Trophoblast cell (in vitro differentiated cells and primary cell): ENCODE results near the gene WDR74.

Source experiments
- DNase-seq, 2 donors: peaks; one replicate each; pipeline ENCODE4 v3.0.0-alpha.2; 2016
- H2AFZ ChIP-seq: 2 replicates; pipeline ENCODE4 v1.6.1; 2013; ENCODE audit warnings: low read length, moderate library complexity, mild to moderate bottlenecking; ENCODE audit not compliant: insufficient read depth, poor library complexity
- H2AK5ac ChIP-seq: 2 replicates; pipeline ENCODE4 v1.6.1; 2013; ENCODE audit warnings: mild to moderate bottlenecking, low read length
- H2BK120ac ChIP-seq: 2 replicates; pipeline ENCODE4 v1.6.1; 2013; ENCODE audit warnings: low read length, mild to moderate bottlenecking, moderate library complexity; ENCODE audit not compliant: insufficient read depth, poor library complexity
- H2BK12ac ChIP-seq: 2 replicates; pipeline ENCODE4 v1.6.1; 2013; ENCODE audit warnings: mild to moderate bottlenecking, low read length, moderate library complexity
- H2BK5ac ChIP-seq: 2 replicates; pipeline ENCODE4 v1.6.1; 2013; ENCODE audit warnings: low read length, low read depth, moderate library complexity, mild to moderate bottlenecking; ENCODE audit not compliant: poor library complexity
- H3K14ac ChIP-seq: 2 replicates; pipeline ENCODE4 v1.6.1; 2013; ENCODE audit warnings: mild to moderate bottlenecking, low read length
- H3K18ac ChIP-seq: 2 replicates; pipeline ENCODE4 v1.6.1; 2013; ENCODE audit warnings: mild to moderate bottlenecking, low read length
- H3K23ac ChIP-seq: 2 replicates; pipeline ENCODE4 v1.6.1; 2013; ENCODE audit warnings: low read length
- H3K27ac ChIP-seq: 2 replicates; pipeline ENCODE4 v1.5.1; 2013; ENCODE audit warnings: low read depth, mild to moderate bottlenecking, inconsistent platforms, low read length, moderate library complexity
- H3K27me3 ChIP-seq: 2 replicates; pipeline ENCODE4 v1.6.1; 2013; ENCODE audit warnings: inconsistent platforms, mild to moderate bottlenecking, low read length, moderate library complexity; ENCODE audit not compliant: insufficient read depth
- H3K36me3 ChIP-seq, 2 experiments: 1 replicate in 1 of 2; 2 replicates in 1 of 2; pipeline ENCODE4 v1.6.1; 2013; ENCODE audit warnings: low read length in 2 of 2, mild to moderate bottlenecking in 2 of 2, moderate library complexity in 1 of 2; ENCODE audit not compliant: insufficient read depth in 2 of 2, control insufficient read depth in 1 of 2
- H3K4ac ChIP-seq: 2 replicates; pipeline ENCODE4 v1.6.1; 2013; ENCODE audit warnings: low read depth, mild to moderate bottlenecking, low read length, moderate library complexity
- H3K4me1 ChIP-seq, 2 experiments: 1 replicate in 1 of 2; 2 replicates in 1 of 2; pipeline ENCODE4 v1.6.1; 2013; ENCODE audit warnings: low read length in 2 of 2, mild to moderate bottlenecking in 2 of 2, moderate library complexity in 1 of 2; ENCODE audit not compliant: insufficient read depth in 2 of 2, control insufficient read depth in 1 of 2
- H3K4me2 ChIP-seq: 2 replicates; pipeline ENCODE4 v1.6.1; 2013; ENCODE audit warnings: inconsistent platforms, mild to moderate bottlenecking, low read length, moderate library complexity
- H3K4me3 ChIP-seq: 2 replicates; pipeline ENCODE4 v1.5.1; 2013; ENCODE audit warnings: mild to moderate bottlenecking, low read depth, low read length, inconsistent platforms
- H3K79me1 ChIP-seq: one replicate; pipeline ENCODE4 v1.6.1; 2013; ENCODE audit warnings: low read length
- H3K79me2 ChIP-seq: 2 replicates; pipeline ENCODE4 v1.6.1; 2013; ENCODE audit warnings: low read length, mild to moderate bottlenecking; ENCODE audit not compliant: control insufficient read depth, insufficient read depth, poor library complexity
- H3K9ac ChIP-seq: 2 replicates; pipeline ENCODE4 v1.6.1; 2013; ENCODE audit warnings: mild to moderate bottlenecking, low read length
- H3K9me3 ChIP-seq: 2 replicates; pipeline ENCODE4 v1.6.1; 2013; ENCODE audit warnings: low read depth, mild to moderate bottlenecking, control low read depth, inconsistent platforms, low read length; ENCODE audit not compliant: insufficient read depth
- H4K12ac ChIP-seq: 2 replicates; pipeline ENCODE4 v1.6.1; 2013; ENCODE audit warnings: low read depth, mild to moderate bottlenecking, low read length, moderate library complexity
- H4K8ac ChIP-seq: 2 replicates; pipeline ENCODE4 v1.6.1; 2013; ENCODE audit warnings: low read depth, mild to moderate bottlenecking, low read length, moderate library complexity
- H4K91ac ChIP-seq: one replicate; pipeline ENCODE4 v1.6.1; 2013; ENCODE audit warnings: low read depth, mild to moderate bottlenecking, low read length, moderate library complexity
- WGBS: extraction: QIAGEN DNeasy Blood & Tissue Kit; methylation state at CpG from one replicate; pipeline ENCODE4 v1.1.7; 2013; ENCODE audit warnings: missing lambda C conversion rate; ENCODE audit not compliant: insufficient read length, insufficient coverage; ENCODE audit errors: extremely low coverage; 5-methylcytosine and 5-hydroxymethylcytosine counted together

Gene WDR74

DNA sequence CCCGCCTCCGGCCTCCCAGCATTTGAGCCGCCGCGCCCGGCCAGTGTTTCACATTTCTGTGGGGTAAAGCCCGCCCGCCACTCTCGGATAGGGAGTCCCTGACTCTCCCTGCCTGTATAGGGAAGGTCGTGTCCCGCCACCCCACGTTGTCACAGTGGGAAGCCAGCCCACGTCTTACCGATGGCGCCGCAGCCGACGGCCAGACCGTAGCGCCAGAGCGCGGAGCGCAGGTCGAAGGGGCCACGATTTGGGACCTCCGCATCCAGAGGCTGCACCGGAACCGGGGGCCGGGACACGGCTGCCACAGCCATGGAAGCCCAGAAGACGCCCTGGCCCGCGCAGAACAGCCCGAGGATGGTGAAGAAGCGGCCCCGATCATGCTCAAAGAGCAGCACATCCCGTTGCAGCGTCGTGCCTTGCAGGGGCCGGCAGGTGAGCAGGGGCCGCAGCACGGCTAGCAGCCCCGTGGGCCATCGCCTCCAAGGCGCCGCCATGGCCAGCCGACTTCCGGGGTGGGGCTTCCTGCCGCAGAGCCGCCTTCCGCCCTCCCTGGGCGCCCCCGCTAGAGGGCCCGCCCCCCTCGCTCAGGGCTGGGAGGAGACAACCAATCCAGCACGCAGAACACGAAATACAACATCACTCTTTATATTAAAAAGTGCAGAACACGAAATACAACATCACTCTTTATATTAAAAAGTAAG lies 47.7 kb downstream of the WDR74 start, which contains the start of gene TMEM223:
Gene TMEM223 (minus strand): TSS at position 506 of the 701 bp plus-strand sequence. CDS start 12 bp downstream, at position 494.
- peak within 1 kb of the TSS; percentile 86 for H3K4me3 ChIP-seq
- H3K79me1 ChIP-seq, result peaks cover 14% of the 10 kb centered on the region
- H4K91ac ChIP-seq, result peak within 1 kb of the TSS; percentile 90
- no peak within 1 kb of the TSS for H3K23ac ChIP-seq
- peak within 1 kb of the TSS; percentile 73 for H2AFZ ChIP-seq
- H4K12ac ChIP-seq, result peak within 1 kb of the TSS; percentile 81
- H2BK5ac ChIP-seq, result peak within 1 kb of the TSS; percentile 85
- peak within 1 kb of the TSS; percentile 81 for H3K9ac ChIP-seq
- peak within 1 kb of the TSS; percentile 90 for H3K4ac ChIP-seq
- peak within 1 kb of the TSS; percentile 86 for H2BK120ac ChIP-seq
- DNase-seq, result peak; percentile 79 to 83
- H3K36me3 ChIP-seq, result peaks cover 47 to 55% of the 10 kb centered on the region in 2 experiments
- H3K4me2 ChIP-seq, result peak within 1 kb of the TSS; percentile 70
- H3K27ac ChIP-seq, result peak within 1 kb of the TSS; percentile 86
- peaks cover 20% of the 10 kb centered on the region for H3K79me2 ChIP-seq
- peak within 1 kb of the TSS; percentile 75 for H2AK5ac ChIP-seq
- H4K8ac ChIP-seq, result peak within 1 kb of the TSS; percentile 98
- peaks cover 2% of the 10 kb centered on the region for H3K9me3 ChIP-seq
- H3K4me1 ChIP-seq, result peaks cover 9% of the 10 kb centered on the region in 2 experiments
- H2BK12ac ChIP-seq, result peak within 1 kb of the TSS; percentile 68
- H3K18ac ChIP-seq, result peak within 1 kb of the TSS; percentile 95
- peak within 1 kb of the TSS; percentile 92 for H3K14ac ChIP-seq
- H3K27me3 ChIP-seq, result no peaks in the 10 kb centered on the region
- WGBS, result no CpG with 5 or more reads among the region's 58 CpGs

DNA sequence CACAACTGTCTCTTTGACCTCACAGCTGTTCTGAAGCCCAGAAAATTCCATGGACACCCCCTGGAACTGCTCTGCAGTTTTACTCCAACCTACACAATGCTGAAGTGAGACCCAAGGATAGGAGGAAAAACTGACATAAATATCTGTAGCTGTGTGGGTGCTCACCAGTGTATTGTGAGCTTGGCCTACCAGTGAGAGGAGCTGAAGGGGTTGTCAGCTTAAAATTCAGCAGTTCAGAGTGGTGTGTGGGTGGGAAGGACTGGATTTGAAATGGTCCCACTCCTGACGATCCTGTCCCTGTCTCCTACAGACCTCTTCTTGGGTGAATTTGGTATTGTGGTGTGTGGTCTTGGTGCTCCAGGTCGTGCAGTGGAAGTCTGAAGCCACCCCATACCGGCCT lies 49.8 kb downstream of the WDR74 start:
- no peak overlapping the region for H3K23ac ChIP-seq
- WGBS, result no CpG with 5 or more reads among the region's 3 CpGs
- no peak overlapping the region for H2BK120ac ChIP-seq
- no peak overlapping the region for H2BK12ac ChIP-seq
- H3K9me3 ChIP-seq, result peaks cover 2% of the 10 kb centered on the region
- no peak overlapping the region for H3K4me3 ChIP-seq
- H2AFZ ChIP-seq, result no peak overlapping the region
- H3K14ac ChIP-seq, result no peak overlapping the region
- H4K91ac ChIP-seq, result no peak overlapping the region
- no peak overlapping the region for H3K27ac ChIP-seq
- H2AK5ac ChIP-seq, result no peak overlapping the region
- H4K12ac ChIP-seq, result no peak overlapping the region
- peaks cover 21% of the 10 kb centered on the region for H3K79me2 ChIP-seq
- H3K18ac ChIP-seq, result no peak overlapping the region
- peak overlapping the region; percentile 30 for H3K4ac ChIP-seq
- H3K79me1 ChIP-seq, result peaks cover 16% of the 10 kb centered on the region
- no peak for DNase-seq
- H2BK5ac ChIP-seq, result no peak overlapping the region
- no peak overlapping the region for H3K9ac ChIP-seq
- peaks cover 34% of the 10 kb centered on the region in 2 experiments for H3K36me3 ChIP-seq
- no peak overlapping the region for H4K8ac ChIP-seq
- no peak overlapping the region for H3K4me2 ChIP-seq
- H3K4me1 ChIP-seq, result peaks cover 7 to 9% of the 10 kb centered on the region in 2 experiments
- H3K27me3 ChIP-seq, result no peaks in the 10 kb centered on the region

DNA sequence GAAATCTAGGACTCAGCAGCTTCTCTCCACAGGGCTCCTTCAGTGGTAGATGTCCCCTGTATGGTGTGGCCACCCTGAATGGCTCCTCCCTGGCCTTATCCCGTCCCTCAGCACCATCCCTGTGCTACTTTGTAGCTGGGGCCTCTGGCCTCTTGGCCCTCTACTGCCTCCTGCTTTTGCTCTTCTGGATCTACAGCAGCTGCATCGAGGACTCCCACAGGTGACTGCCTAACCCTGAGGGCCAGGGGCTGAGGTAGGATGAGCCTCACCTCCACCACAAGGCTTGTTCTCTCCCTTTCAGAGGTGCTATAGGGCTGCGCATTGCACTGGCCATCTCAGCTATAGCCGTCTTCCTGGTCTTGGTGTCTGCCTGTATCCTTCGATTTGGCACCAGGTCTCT lies 50.4 kb downstream of the WDR74 start:
- no peak overlapping the region for H4K91ac ChIP-seq
- no peak overlapping the region for H3K27ac ChIP-seq
- peak overlapping the region; percentile 69 for H3K4ac ChIP-seq
- peaks cover 16% of the 10 kb centered on the region for H3K79me1 ChIP-seq
- peak overlapping the region; percentile 1 for H4K8ac ChIP-seq
- no peaks in the 10 kb centered on the region for H3K27me3 ChIP-seq
- peaks cover 2% of the 10 kb centered on the region for H3K9me3 ChIP-seq
- H2BK120ac ChIP-seq, result no peak overlapping the region
- no peak for DNase-seq
- H4K12ac ChIP-seq, result no peak overlapping the region
- no peak overlapping the region for H3K18ac ChIP-seq
- no peak overlapping the region for H2BK12ac ChIP-seq
- H2BK5ac ChIP-seq, result no peak overlapping the region
- H3K23ac ChIP-seq, result no peak overlapping the region
- H3K36me3 ChIP-seq, result peaks cover 30 to 31% of the 10 kb centered on the region in 2 experiments
- H3K4me1 ChIP-seq, result peaks cover 5 to 9% of the 10 kb centered on the region in 2 experiments
- H3K79me2 ChIP-seq, result peaks cover 21% of the 10 kb centered on the region
- no peak overlapping the region for H2AK5ac ChIP-seq
- H3K14ac ChIP-seq, result no peak overlapping the region
- no peak overlapping the region for H2AFZ ChIP-seq
- WGBS, result no CpG with 5 or more reads among the region's 5 CpGs
- H3K9ac ChIP-seq, result no peak overlapping the region
- no peak overlapping the region for H3K4me3 ChIP-seq
- no peak overlapping the region for H3K4me2 ChIP-seq

DNA sequence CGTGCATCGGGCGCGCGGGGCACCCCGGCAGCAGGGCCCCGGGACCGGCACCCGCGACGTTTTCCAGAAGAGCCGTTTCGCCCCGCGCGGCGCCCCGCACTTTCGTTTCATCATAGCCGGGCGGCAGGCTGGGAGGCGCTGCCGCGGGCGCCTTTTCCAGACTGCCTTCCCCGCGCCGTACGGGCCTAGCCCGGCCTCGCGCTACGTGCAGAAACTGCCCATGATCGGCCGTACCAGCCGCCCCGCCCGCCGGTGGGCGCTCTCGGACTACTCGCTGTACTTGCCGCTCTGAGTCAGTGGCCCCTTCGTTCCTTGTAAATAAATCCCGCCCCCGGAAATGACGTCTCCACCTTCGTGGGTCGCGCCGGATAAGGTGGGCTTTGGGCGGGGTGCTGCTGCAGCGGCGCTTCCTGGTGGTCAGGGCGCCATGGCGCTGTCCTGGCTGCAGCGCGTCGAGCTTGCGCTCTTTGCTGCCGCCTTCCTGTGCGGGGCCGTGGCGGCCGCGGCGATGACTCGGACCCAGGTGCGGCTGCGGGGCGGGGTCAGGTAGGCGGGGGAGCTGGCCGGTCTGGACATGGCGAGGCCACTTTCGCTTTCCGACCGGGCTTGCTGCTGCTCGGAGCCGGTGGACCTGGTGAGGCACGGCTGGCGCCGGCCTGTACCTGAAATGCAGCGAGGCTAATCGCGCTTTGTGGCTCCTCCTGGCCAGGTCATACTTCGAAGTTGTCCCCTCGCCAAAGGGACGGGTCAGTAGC lies 52.2 kb downstream of the WDR74 start, which contains the start of gene TMEM179B:
Gene TMEM179B (plus strand): TSS at position 398 of the 755 bp plus-strand sequence. CDS start 30 bp downstream, at position 428.
- peak within 1 kb of the TSS; percentile 83 for H2BK5ac ChIP-seq
- peak within 1 kb of the TSS; percentile 94 for H3K14ac ChIP-seq
- H3K9ac ChIP-seq, result peak within 1 kb of the TSS; percentile 89
- peak within 1 kb of the TSS; percentile 98 for H3K18ac ChIP-seq
- H3K4ac ChIP-seq, result peak within 1 kb of the TSS; percentile 87
- H2AFZ ChIP-seq, result peak within 1 kb of the TSS; percentile 86
- H3K4me1 ChIP-seq, result peaks cover under 1 to 5% of the 10 kb centered on the region in 2 experiments
- peaks cover 21% of the 10 kb centered on the region for H3K79me2 ChIP-seq
- H3K4me3 ChIP-seq, result peak within 1 kb of the TSS; percentile 92
- DNase-seq, result peak; percentile 99 to 100
- peaks cover 4% of the 10 kb centered on the region for H3K9me3 ChIP-seq
- H2AK5ac ChIP-seq, result peak within 1 kb of the TSS; percentile 98
- WGBS, result no CpG with 5 or more reads among the region's 88 CpGs
- H3K27me3 ChIP-seq, result no peaks in the 10 kb centered on the region
- H4K8ac ChIP-seq, result peak within 1 kb of the TSS; percentile 98
- H2BK12ac ChIP-seq, result peak within 1 kb of the TSS; percentile 40
- peak within 1 kb of the TSS; percentile 92 for H4K91ac ChIP-seq
- H2BK120ac ChIP-seq, result peak within 1 kb of the TSS; percentile 77
- no peak within 1 kb of the TSS for H3K23ac ChIP-seq
- H3K4me2 ChIP-seq, result peak within 1 kb of the TSS; percentile 89
- H3K79me1 ChIP-seq, result peaks cover 16% of the 10 kb centered on the region
- H3K27ac ChIP-seq, result peak within 1 kb of the TSS; percentile 91
- peak within 1 kb of the TSS; percentile 94 for H4K12ac ChIP-seq
- H3K36me3 ChIP-seq, result peaks cover 24 to 29% of the 10 kb centered on the region in 2 experiments
